LHCN-M2 (cell line): ENCODE results near the gene JTB. TPM values are rescaled to one million over a fixed set of nuclear protein-coding genes. Genes with fewer than 3 reads are reported as not detected.
"Not testable (repeated sequence)": the region's sequence is repeated elsewhere in the genome, so short reads cannot be mapped to it uniquely, and the experiment has no call there.

Experiments used
- DNase-seq: peaks from one replicate; pipeline ENCODE4 v3.0.0-alpha.2; 2012; ENCODE audit warnings: low read depth
- total RNA-seq: library from RNA; depleted of rRNA; stranded (reverse); fragments of >200 nt; gene quantifications from 2 replicates; pipeline ENCODE4 v1.2.3, GENCODE V29; 2014

Gene JTB
- total RNA-seq, 1 experiment from 2014 or later: 148 TPM

DNA sequence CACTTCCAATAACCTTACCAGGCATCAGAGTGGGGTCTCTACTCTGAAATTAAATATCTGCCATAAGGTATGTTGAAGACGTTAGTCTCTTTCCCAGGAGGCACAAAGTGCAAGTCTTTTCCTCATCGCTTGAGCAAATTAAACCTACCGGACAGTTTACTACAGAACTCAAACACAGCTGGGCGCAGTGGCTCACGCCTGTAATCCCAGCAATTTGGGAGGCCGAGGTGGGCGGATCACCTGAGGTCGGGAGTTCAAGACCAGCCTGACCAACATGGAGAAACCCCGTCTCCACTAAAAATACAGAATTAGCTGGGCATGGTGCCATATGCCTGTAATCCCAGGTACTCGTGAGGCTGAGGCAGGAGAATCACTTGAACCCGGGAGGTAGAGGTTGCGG, 1.6 kb upstream of the JTB start:
- DNase-seq: not testable (repeated sequence)

GRCh38 chr1:153978274-153978909, 918 bp upstream of the JTB start:
- DNase-seq: no peak

GRCh38 chr1:153976819-153977249, 640 bp downstream of the JTB start:
- no peak for DNase-seq

GRCh38 chr1:153973525-153973924, 3.9 kb downstream of the JTB start:
- DNase-seq: no peak

DNA sequence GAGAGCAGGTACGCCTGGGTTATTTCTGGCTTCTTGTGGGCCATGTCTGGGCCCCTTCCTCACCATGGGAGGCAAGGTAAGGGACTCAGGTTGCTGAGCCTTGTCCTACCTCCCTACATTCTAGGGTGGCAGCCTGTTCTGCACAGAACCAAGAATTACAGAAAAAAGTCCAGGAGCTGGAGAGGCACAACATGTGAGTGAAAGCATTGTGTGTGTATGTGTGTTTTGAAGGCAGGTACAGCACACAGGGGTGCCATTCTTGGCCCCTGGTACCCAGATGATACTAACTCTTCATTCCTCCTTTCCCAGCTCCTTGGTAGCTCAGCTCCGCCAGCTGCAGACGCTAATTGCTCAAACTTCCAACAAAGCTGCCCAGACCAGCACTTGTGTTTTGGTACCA, 4.4 kb downstream of the JTB start:
- no peak for DNase-seq

DNA sequence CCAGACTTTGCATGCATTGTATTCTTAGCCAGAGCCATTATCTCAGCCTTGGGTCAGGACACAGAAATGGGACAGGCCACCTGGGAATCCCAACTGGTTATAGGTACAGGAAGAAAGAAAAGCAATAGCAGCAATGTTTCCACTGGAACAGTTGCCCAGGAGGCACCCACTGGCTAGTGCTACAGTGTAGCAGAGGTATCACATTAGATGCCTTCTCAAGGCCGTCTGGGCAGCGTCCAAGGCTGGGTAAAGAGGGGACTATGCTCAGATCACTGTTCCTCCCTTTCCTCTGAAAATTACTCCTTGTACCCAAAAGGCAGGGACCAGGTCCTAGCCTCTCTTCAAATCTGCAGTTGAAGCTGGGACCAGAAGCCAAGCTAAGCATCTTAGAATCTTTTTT, 7.1 kb downstream of the JTB start:
- DNase-seq: no peak

DNA sequence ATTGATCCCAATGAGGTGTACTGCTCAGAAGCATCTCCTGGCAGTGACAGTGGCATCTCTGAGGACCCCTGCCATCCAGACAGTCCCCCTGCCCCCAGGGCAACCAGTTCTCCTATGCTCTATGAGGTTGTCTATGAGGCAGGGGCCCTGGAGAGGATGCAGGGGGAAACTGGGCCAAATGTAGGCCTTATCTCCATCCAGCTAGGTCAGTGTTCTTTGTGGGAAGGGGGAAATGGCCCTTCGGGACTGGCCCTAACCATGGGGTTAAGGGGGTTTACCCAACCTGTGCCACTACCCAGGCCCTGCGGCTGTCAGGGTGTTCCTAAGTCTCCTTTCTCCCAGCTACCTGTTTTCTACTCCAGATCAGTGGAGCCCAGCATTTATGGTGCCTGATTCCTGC, 8.5 kb downstream of the JTB start:
- no peak for DNase-seq

DNA sequence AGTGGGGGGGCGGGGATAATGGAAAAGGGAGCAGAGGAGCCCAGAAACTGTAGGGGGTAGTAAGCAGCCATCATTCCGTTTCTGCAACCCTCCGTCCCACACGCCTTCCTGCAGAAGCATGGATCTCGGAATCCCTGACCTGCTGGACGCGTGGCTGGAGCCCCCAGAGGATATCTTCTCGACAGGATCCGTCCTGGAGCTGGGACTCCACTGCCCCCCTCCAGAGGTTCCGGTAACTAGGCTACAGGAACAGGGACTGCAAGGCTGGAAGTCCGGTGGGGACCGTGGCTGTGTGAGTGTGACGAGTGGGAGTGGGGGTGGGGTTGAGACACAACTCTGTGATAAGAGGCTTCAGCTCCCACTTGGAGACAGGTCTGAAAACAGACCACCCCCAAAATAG, 9.1 kb downstream of the JTB start:
- no peak for DNase-seq

- DNase-seq: no peak
Observed at GRCh38 chr1:153968000-153968363, 9.5 kb downstream of the JTB start.

- peak; percentile 96 for DNase-seq
Observed at GRCh38 chr1:153967107-153967999, 10.1 kb downstream of the JTB start, which contains the start of gene CREB3L4. CREB3L4 (plus strand) TSS chr1:153967902; CDS start chr1:153968526, 624 bp downstream.

DNA sequence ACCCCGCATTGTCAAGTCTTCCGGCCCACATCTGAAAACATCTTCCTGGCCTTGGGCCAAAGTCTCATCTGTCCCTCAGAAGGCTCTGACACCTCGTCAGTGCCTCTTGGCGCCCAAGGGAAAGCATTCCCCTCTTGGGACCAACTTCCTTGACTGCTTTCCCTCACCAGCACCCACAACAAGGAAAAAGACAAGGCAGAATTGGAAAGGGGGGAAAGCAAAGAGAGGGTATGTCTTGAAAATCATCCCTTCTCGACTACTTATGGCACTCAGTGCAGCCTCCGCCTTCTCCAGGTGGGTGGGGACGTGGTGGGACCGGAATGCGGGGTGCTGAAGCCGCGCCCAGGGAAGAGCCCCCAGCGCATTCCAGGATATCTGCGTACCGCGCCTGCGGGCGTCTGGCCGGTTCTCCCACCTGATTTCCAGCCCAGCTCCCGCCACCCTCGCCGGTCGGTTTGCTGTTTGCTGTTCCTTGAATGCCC, 13.6 kb downstream of the JTB start:
- no peak for DNase-seq

DNA sequence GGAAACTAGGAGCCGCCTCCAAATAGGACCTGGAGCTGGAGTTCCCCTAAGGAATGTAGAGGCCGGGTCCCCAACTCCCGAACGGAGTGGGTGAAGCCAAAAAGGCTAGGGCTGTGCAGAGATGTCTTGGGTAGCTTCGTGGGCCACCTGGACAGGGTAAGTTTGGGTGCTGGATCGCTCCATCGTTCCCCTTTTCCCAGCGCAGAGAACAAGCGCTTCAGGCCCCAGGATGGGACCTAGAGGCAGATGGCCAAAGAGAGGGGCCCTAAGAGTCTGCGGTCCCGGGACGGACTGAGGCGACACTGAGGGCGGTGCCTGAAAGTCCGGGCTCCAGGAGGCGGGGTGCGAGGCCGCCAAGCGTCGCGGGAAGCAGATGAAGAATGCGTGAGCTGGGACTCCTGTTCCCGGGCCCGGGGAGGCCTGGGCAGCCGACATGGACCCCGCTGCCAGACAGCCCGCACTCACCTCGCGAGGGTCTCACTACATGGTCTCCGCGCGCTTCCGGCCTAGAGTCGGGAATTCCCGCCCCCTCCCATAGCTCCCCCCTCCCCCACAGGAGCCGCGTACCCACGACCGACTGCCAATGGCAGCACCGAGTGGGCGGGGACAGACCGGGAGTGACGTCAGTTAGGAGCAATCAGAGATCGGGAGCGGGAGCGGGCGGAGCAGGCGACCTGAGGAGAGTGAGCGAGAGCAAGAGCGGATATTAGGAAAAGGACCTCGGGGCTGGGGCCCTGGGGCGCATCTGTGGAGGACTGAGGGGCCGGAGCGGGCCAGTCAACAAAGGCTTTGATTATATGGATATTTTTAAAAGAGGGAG, 14.2 kb downstream of the JTB start, which contains the start of gene SLC39A1:
SLC39A1 (minus strand) TSS at position 508 of the 820 bp plus-strand sequence. CDS start 822 bp downstream, outside the sequence.
- DNase-seq: peak; percentile 94

DNA sequence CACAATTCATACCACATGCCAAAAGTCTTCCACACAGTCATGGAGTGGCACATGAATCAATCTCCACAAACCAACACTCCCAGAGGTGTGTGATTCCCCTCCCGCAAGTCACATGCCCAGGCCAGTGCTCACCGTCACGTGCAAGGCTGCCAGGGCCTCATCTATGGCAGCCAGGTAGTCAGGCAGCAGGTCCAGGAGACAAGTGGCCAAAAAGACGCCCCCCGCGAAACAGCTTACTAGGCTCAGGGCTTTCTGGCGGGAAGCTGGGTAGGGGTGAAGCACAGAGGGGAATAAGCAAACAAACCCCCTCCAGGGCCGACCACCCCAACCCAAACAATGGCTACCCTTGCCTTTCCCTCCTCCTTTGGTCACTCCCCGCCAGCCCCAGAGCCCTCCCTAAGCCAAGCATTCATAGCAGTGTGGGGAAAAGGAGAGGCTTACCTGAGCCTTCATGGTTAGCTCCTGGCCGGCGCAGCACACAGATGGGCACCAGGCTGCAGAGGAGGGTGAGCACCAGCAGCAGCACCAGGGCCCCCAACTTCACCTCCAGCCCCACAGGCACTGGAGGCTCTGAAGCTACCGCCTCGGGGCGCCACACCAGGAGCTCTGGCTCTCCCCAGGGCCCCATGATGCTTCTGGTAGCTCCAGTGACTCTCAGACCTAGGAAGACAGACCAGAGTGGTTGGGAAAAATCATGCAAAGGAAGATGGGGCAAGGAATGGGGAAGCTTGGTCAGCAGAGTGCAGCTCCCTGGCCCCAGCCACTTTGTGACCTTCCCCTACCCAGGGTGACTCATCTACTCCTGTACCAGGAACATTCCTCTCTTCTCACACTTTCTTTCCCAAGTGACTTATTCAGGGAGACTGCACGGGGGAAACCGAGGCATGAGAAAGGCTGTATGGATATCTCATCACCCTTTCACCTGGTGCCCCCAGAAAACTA, 15.1 kb downstream of the JTB start:
- peak; percentile 68 for DNase-seq

DNA sequence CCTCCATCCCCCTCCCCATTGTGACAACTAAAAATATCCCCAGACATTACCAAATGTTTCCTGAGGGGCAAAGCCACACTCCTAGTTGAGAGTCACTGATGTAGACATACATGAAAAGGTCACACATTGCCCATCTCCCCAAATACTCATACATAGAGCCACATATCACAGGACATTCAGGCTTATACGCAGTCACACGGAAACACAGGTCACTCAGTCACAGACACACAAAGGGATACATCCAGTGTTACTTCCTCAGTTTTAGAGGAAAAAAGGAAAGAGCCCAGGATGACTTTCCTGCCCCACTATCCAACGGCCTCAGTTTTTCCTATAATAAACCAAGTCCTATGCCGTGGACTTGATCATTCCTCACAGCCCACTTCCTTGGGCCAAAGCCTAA, 16.1 kb downstream of the JTB start:
- DNase-seq: no peak

- no peak for DNase-seq
Observed at GRCh38 chr1:153960206-153960605, 17.3 kb downstream of the JTB start.

DNA sequence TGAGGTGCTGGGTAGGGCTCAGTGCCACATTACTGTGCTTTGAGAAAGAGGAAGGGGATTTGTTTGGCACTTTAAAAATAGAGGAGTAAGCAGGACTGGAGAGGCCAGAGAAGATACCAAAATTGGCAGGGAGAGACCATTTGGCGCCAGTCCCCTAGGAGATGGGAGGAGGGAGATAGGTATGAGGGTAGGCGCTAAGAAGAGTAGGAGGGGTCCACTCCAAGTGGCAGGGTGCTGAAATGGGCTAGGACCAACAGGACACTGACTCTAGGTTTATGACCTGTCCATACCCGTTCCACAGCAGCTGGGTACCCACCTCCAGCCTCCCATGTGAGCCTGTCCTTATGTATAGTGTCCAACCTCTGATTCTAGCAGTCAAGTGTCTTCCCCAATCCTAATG, 18.0 kb downstream of the JTB start:
- no peak for DNase-seq

DNA sequence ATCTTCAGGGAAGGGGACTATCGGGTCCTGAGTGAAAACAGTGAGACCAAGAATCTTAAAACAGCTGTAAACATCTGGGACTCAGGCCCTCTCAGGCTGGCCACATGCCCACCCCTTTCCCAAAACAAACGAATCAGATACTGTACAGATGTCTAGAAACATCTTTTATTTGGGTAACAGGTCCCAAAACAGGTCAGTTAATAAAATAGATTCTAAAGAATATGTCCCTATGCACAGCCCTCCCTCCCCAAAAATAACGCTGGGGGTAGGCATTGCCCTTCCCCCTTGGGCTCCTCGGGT, 18.6 kb downstream of the JTB start:
- no peak for DNase-seq

DNA sequence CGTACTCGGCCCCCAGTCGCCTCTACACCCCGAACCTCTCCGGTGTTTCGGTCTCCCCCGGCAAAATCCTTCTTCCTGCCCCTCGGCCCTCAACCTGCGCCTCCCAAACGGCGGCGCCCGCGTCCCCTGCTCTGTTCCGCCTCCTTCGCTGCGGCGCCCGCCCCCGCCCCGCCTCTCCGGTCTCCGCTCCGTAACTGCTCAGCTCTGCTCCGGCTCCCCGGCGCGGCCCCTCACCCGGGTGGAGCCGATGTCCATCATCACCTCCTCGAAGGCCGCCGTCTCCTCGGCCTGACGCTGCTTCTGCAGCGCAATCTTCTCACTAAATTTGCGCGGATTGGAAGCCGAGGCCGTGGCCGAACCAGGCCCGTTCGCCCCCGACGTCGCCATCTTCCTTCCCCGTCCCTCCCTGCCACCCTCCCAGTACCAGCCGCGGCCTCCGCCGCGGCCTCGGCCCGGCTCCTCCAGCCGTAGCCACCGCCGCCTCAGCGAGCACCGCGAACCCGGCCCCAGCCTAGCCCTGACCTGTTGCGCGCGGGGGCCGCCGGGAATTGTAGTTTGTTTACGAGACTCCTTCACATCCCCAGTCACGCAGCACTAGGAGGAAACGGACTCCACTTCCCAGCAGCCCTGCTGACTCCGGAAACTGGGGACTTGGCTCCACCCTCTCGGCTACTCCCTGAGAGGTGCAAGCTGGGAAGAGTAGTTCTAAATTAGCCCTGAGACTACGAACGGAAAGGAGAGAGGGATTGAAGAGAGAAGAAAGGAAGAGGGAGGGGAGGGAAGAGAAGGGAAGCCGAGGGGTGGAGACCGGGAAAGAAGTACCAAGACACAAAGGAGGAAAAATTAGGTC, 19.1 kb downstream of the JTB start, which contains the start of gene CRTC2:
CRTC2 (minus strand) TSS at position 502 of the 850 bp plus-strand sequence; CDS start at position 387, 115 bp downstream.
- DNase-seq: peak; percentile 98

DNA sequence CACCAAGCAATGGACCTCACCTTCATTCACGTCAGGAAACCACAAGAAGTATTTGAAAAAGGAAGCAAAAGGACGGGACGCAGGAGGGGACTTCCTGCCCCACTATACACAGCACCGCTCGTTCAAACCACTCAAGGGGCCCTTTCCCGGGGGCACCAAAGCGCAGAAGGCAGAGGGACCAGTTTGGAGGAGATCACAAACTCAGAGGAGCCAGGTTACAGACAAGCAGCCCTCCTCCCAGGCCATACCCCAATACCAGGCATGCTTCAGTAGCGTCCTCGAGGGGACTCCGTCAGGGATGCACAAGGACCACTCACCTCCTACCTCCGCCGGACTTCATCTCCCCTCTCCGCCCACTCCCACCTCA, 19.7 kb downstream of the JTB start:
- DNase-seq: peak; percentile 8
